ENCODE measurements around the gene CFAP70. TPM values are rescaled to one million over a fixed set of nuclear protein-coding genes. Genes with fewer than 3 reads are reported as not detected.
"Not testable (repeated sequence)": the region's sequence is repeated elsewhere in the genome, so short reads cannot be mapped to it uniquely, and the experiment has no call there.

CFAP70 gene
- total RNA-seq, 1 experiment from 2014 or later, result 0.40 TPM

DNA sequence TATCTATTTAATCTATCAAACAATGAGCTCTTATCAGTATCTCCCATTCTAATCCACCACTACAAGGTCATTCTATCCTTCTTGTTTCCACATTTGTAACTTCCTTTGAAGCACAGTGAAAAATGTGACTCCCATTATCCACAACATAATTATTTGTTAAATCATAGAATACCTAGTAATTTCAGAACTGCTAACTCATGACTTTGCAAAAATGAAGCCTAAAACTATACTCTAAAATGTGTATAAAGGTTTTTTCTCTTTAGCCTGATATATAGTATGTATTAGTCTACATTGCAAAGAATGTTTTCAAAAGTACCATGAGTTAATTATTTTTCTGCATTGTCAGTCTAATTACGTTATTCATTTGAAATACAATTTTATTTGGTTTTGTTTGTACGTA is 94.2 kb downstream of the CFAP70 start:
- in situ Hi-C loops (cut with HindIII; ENCODE audit: low pct_unique_long_range_greater_than_20kb, low sequenced_read_pairs), result no loop called here
- DNase-seq (ENCODE audit: low read depth, low spot score), result no peak

DNA sequence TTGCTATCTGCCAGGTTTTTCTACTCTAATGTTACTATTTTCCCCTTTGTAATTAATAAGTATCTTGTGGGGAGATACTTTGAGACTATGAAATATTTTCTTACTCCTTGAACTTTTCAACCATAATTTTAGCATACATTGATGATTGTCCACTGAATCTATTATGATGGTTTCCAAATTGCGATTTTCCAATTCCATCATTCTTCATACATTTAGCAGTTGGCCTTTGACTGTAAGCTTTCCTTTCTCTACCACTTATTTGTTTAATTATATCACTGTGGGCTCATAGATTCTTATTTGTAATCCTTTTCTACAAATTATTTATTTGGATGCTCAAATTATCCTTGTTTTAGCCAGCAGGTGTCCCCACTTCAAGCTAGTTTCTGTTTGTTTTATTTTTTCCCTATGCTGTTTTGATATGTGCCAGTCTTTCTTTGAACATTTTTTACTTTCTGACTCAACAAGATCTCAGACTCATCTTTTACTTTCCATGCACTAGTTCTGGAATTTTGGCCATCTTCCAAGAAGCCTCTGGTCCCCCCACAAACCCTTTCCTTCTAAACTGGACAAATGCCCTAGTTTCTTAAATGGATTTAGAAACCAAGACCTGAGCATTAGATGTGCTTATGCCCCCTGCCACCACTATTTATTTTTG is 94.8 kb downstream of the CFAP70 start:
- in situ Hi-C loops (cut with HindIII; ENCODE audit: low pct_unique_long_range_greater_than_20kb, low sequenced_read_pairs), result no loop called here
- peak; percentile 32 for DNase-seq (ENCODE audit: low read depth, low spot score)

DNA sequence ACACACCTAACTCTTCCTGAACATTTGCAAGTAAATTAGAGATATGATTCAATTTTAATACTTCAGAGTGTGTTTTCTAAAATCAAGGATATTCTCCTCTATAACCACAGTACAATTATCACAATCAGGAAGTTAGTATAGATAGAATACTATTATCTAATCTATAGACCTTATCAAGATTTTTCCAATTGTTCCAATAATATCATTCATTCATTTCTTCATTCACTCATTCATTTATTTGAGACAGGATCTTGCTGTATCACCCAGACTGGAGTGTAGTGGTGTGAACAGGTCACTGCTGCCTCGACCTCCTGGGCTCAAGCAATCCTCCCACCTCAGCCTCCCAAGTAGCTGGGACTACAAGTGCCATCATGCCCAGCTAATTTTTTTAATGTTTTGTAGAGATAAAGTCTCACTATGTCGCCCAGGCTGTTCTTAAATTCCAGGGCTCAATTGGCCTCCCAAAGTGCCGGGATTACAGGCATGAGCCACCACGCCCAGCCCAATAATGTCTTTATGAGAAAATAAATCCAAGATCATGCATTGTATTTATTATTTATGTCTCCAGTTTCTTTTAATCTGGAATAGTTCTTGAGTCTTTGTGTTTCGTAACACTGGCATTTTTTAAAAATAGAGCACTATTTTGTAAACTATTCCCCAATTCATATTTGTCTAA is 95.6 kb downstream of the CFAP70 start:
- in situ Hi-C loops (cut with HindIII; ENCODE audit: low pct_unique_long_range_greater_than_20kb, low sequenced_read_pairs), result no loop called here
- no peak for DNase-seq (ENCODE audit: low read depth, low spot score)

DNA sequence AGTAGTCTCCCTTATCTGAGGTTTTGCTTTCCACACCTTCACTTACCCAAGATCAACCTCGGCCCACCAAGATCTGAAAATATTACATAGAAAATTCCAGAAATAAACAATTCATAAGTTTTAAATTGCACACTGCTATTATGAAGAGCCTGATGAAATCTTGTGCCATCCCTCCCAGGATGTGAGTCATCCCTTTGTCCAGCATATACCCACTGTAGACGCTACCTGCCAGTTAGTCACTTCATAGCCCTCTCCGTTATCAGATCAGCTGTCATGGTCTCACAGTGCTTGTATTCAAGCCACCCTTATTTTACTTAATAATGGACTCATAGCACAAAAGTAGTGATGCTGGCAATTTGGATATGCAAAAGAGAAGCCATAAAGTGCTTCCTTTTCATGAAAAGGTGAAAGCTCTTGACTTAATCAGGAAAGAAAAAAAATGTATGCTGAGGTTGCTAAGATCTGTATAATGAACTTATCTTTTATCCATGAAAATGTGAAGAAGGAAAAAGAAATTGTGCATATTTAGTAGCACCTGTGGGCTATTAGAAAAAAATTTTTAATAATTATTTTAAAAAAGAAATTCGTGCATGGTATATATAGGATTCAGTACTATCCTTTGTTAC is 96.4 kb downstream of the CFAP70 start:
- in situ Hi-C loops (cut with HindIII; ENCODE audit: low pct_unique_long_range_greater_than_20kb, low sequenced_read_pairs), result no loop called here

DNA sequence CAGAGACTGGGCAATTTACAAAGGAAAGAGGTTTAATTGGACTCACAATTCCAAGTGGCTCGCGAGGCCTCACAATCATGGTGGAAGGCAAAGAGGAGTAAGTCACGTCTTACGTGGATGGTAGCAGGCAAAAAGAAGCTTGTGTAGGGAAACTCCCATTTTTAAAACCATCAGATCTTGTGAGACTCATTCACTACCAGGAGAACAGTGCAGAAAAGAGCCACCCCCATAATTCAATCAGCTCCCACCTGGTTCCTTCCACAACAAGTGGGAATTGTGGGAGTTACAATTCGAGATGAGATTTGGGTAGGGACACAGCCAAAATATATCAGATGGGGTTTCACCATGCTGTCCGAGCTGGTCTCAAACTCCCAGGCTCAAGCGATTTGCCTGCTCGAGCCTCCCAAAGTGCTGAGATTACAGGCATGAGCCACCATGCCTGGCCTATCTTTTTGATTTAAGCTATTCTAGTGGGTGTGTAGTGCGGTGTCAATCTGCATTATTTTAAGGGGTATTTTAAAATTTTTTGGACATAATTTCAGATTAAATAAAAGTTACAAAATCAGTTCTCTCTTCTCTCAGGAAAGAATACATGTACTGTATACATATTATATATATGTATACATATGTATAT is 97.2 kb downstream of the CFAP70 start:
- in situ Hi-C loops (cut with HindIII; ENCODE audit: low pct_unique_long_range_greater_than_20kb, low sequenced_read_pairs), result no loop called here
- no peak for DNase-seq (ENCODE audit: low read depth, low spot score)

More for the DNA sequence above, 96.4 kb downstream of the CFAP70 start:
- no peak for DNase-seq (ENCODE audit: low read depth, low spot score)

DNA sequence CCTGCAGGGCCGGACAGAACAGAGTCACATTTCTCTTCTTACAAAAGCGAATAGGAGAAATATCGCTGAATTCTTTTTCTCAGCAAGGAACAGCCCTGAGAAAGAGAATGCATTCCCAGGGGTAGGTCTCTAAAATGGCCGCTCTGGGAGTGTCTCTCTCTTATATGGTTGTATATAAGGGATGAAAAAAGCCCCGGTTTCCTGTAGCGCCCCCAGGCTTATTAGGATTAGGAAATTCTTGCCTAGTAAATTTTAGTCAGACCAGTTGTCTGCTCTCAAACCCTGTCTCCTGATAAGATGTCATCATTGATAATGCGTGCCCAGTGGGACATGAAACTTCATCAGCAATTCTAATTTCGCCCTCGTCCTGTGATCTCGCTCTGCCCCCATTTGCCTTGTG is 100.1 kb downstream of the CFAP70 start:
- DNase-seq (ENCODE audit: low read depth, low spot score); in situ Hi-C loops (cut with HindIII; ENCODE audit: low pct_unique_long_range_greater_than_20kb, low sequenced_read_pairs): not testable (repeated sequence)

DNA sequence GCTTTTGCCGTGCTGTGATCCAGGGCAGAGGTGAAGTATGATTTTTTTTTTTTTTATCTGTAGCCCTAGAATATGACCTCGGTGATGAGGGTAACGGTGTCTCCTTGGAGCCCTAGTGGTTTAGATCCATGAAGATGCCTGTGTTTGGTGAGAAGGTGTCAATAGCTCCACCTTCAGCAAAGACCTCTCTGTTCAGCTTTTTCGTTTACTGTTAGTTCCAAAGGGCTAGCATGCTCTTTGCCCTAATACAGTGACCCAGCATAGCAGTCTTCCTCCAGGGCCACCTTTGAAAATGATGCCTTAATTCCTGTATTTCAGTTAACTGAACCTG is 105.5 kb downstream of the CFAP70 start:
- DNase-seq (ENCODE audit: low read depth, low spot score), result peak; percentile 9
- in situ Hi-C loops (cut with HindIII; ENCODE audit: low pct_unique_long_range_greater_than_20kb, low sequenced_read_pairs), result no loop called here

DNA sequence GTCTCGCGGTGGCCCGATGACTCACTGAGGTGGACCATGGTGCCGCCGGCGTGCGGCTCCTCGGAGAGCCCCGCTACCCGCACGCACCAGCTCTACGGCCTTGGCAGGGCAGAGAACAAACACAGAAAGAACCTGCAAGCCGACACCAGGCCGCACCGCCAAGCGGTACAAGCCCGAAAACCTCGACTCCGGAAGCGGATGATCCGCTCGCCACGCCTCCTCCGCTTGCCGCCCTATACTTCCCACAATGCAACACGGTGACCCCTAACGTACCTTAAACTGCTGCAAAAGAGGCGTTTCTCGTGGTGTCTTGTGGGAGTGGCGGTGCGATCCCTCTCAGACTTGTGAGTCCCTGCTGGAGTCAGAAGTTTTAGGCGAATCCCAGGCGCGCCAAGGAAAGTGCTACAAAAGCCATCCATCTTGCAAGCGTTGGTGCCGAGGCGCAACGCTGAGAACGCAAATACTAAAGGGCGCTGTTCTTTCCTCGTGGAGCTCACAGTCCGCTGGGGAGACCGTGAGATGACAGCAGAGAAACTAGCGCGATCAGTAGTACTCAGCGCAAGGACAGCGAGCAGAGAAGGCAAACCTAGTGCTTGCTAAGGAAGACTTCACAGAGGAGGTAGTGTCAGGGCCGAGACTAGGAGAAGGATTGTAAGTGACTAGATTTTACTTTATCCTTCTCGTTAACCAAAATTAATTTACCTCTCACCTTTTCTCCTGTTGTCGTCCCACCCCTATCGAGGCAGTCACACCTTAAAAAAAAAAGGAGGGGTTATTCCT is 106.0 kb downstream of the CFAP70 start, which contains the start of gene MRPS16:
Gene MRPS16, minus strand, starts transcription at position 200 of the 780 bp plus-strand sequence. Its CDS starts 162 bp downstream, at position 38.
- in situ Hi-C loops (cut with HindIII; ENCODE audit: low pct_unique_long_range_greater_than_20kb, low sequenced_read_pairs), result no loop called here
- DNase-seq (ENCODE audit: low read depth, low spot score), result peak; percentile 96

DNA sequence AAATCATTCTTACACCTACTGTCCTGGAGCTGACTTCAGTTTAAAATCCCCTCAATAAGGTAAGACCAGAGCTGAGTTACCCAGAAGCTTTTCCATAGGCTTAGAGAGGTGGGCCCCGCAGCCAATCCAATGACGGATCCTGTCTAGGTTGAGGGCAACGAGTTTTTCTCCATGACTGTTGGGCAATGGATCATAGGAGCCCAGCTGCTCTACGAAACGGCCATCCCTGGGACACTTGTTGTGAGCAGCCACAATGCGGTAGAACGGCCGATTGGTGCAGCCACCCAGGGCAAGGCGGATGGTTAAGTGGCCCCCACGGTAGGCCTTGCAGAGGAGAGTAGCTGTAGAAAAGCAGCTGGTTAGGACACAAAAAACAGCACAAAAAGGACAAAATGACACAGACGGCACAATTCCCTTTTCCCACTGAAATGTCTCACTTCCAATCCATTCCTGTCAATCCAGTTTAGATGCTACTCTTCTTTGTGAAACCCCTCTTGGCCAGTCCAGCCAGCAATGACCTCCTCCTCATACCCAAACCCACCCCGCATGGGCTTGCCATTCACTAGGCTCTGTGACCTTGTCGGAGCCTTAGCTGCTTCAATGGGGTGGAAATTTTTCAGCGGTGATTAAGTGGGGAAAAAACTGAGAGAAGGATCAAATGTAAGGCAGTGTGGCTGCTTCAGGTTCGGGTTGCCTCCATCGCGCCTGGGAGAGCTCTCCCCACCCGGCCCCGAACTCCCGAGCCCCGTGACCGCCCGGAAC is 106.8 kb downstream of the CFAP70 start:
- in situ Hi-C loops (cut with HindIII; ENCODE audit: low pct_unique_long_range_greater_than_20kb, low sequenced_read_pairs), result no loop called here
- DNase-seq (ENCODE audit: low read depth, low spot score), result peak; percentile 40

DNA sequence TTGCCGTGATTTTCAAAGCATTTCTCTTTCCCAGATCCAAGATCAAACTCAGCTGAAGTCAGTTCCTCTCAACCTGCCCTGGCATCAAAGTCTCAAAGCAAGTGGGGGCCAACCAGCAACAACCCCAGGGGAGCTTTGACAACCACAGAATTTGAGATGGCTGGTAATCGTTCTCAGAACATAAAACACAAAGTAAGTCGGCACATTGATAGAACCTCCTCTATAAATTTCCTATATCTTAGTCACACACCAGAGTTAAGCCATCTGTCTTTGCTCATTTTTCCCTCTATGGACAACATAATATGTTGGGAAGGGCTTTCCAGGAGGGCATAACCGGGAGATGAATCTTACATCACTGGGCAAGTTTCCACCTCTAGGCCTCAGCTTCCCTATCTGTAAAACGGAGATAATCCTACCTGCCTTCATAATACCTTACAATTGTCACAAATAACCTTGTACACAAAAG is 110.4 kb downstream of the CFAP70 start:
- in situ Hi-C loops (cut with HindIII; ENCODE audit: low pct_unique_long_range_greater_than_20kb, low sequenced_read_pairs), result no loop called here
- no peak for DNase-seq (ENCODE audit: low read depth, low spot score)

DNA sequence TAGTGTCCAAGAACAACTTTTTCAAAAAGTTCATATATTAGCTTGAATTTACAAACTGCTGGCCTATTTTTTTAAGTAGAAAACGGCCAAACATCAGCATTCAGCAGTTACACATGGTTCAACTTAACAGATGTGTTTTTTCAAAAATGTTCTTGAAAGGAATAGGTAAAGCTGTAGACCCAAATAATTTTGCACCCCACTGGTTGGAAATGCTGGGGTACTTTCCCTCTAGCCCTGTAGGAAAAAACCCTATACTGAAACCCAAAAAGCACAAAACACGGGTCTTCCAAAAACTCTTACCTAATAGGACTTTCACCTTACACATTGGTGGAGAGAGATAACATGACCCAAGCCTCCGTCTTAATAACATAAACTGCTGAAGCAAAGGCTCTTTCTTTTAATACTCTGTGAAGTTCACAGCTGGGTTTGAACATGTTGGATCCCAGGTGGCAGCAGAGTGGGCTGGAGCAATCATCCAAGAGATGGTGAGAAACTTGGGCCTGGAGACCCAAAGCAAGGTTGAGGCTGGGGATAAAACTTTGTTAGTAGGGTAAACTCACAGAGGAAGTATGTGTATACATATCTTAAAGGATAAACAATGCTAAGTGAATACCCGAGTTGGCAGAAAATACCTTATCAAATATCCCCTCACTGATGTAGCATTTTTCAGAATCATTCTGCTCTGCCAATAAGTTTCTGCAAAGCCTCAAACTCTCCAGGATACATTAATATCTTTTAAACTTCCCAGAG is 111.0 kb downstream of the CFAP70 start:
- in situ Hi-C loops (cut with HindIII; ENCODE audit: low pct_unique_long_range_greater_than_20kb, low sequenced_read_pairs), result no loop called here
- DNase-seq (ENCODE audit: low read depth, low spot score), result no peak

DNA sequence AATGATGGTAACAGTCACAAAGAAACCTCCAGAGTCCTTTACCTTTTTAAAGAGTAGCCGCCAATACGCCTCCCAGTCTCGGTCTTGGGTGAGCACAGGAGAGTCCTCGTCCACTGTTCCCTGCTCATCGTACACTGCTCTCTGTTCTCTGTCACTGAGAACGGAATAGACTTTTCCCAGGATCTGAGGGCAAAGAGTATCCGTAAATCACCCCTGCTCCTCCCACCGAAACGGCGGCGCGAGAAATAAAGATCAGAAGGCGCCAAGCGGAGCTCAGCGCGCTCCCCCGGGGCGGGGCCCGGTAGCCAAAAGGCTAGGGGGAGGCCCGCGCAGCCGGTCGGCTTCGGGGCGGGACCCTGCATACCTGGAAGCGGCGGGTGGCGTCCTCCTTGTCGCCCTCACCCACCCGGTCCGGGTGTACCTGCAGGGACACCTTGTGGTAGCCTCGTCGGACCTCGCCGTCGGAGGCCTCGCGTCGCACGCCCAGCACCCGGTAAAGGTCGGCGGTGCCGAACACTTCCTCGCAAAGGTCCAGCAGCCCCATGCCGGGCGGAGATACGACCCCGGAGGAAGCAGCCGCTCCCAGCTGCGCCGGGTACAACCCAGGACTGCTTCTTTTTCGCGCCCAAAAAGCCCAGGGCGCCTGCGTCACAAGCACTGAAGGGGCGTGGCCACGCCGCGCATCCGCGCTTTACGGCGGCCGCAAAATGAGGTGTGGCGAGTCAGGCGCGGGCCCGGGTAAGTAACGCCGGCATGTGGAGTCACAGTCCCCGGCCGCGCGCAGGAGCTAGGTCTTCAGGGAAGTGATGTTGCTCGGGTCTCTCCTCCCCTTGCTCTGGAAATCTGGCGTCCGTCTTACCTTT is 111.8 kb downstream of the CFAP70 start, which contains the start of gene DNAJC9:
Gene DNAJC9, minus strand, starts transcription at position 610 of the 863 bp plus-strand sequence. Its CDS starts 66 bp downstream, at position 544.
- peak; percentile 88 for DNase-seq (ENCODE audit: low read depth, low spot score)
- in situ Hi-C loops (cut with HindIII; ENCODE audit: low pct_unique_long_range_greater_than_20kb, low sequenced_read_pairs), result no loop called here

DNA sequence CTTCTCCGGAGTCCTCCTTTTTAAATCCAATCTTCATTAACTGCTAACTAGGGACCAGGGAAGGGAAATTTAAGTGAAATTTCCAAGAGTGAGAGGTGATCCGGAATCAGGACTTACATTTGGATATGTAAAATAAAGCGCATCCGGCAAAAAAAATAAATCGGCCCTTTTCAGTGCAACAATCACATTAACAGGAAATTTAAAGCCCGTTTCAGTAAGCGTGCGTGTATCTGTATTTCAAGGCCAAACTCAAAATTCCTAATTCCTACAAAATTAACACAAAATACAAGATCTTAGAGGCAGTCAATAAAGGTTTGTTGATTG is 112.4 kb downstream of the CFAP70 start:
- no peak for DNase-seq (ENCODE audit: low read depth, low spot score)
- in situ Hi-C loops (cut with HindIII; ENCODE audit: low pct_unique_long_range_greater_than_20kb, low sequenced_read_pairs), result no loop called here

DNA sequence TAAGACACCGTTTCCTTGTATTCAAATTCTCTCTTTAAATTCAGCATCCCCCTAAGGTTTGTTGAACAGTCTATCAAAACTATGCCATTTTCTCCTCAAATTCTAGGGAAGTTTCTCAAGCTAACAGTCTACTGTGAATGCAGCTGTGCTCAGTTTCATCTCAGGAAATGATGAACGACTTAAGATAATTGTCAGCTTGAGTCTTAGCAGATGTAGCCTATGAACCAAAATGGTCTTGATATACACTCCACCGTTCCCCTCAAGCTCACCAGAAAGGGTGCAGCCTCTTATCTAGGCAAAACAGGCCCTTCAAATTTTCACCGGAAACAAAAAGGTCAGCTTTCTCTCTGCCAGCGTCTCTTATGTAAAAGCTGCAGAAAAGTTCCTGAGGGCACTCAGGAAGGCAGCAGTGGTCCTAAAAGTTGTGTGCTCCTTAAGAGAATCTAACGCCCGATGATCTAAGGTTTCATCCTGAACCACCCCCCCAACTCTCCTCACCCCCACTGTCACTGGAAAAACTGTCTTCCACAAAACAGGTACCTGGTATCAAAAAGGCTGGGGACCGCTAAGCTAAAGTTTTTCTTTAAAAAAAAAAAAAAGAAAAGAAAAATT is 113.7 kb downstream of the CFAP70 start:
- DNase-seq (ENCODE audit: low read depth, low spot score), result no peak
- in situ Hi-C loops (cut with HindIII; ENCODE audit: low pct_unique_long_range_greater_than_20kb, low sequenced_read_pairs), result no loop called here

DNA sequence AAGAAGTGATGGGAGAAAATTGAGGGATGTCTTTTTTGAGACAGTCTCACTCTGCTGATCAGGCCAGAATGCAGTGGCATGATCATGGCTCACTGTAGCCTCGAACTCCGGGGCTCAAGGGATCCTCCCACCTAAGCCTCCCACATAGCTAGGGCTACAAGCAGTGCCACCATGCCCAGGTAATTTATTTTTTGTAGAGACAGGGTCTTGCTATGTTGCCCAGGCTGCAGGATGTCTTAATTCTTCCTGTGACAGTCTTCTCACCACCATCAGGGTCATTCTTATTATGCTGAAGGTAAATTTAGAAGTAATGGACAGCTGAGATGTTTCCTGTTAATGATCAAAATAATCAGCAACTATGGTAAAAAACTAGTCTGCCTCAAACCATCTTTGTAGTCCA is 118.8 kb downstream of the CFAP70 start:
- DNase-seq (ENCODE audit: low read depth, low spot score), result no peak
- in situ Hi-C loops (cut with HindIII; ENCODE audit: low pct_unique_long_range_greater_than_20kb, low sequenced_read_pairs), result no loop called here

Measured in SK-MEL-5 (cell line).